ENCODE measurements around the gene TBX15.
"Not testable (repeated sequence)": the region's sequence is repeated elsewhere in the genome, so short reads cannot be mapped to it uniquely, and the experiment has no call there.

TBX15 gene

DNA sequence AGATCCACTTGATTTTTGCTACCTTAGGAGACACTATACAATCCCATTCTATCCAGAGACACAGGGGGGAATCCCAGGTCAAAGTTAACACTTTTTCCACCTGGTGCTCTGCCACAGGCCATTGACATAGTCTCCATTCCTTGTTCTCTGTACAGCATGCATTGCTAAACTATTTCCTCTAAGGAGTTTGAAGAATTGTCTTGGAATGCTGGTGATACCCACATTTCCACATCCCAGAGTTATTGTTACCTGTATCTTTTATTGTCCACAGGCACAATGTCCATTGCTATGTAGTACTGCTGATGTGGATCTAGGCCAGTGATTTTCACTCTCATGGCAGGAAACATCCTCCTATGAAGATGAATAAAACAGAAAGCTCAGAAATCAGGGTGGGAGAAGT lies 61.9 kb downstream of the TBX15 start:
- DNase-seq (ENCODE audit: low spot score), result no peak

DNA sequence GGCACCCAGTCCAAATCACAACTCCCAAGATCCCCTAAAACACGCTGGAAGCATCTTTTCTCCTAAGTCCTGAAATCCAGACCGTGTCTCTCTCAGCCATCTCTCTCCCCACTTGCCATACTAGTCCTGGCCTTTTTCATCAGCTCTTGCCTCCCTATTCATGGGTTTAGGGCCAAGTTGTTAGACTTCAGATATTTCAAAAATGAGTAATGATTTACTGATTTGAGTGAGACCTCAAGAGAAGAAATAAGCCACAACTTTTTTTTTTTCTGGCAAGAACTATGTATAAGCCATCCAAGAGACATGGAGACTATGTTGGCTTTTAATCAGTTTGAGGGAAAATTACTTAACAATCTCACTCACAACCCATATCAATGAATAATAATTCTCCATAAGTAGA lies 62.5 kb downstream of the TBX15 start:
- no peak for DNase-seq (ENCODE audit: low spot score)

DNA sequence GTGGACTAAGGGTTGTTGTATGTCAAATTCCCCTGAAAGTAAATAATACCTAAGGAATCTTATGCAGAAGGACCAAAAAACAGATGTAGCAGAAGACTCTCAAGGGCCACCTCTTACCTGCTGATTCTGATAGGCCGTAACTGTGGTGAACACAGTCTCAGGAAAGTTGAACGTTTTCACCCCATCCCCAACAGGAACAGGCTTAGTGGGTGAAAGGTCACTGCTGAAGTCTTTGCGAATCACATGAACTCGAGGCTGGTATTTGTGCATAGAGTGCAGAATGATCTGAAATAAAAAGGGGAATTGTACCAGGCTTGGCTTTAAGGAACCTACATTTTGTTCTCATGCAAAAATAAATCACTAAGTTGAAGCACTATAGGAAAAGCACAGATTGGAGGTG lies 64.8 kb downstream of the TBX15 start:
- DNase-seq (ENCODE audit: low spot score), result no peak

DNA sequence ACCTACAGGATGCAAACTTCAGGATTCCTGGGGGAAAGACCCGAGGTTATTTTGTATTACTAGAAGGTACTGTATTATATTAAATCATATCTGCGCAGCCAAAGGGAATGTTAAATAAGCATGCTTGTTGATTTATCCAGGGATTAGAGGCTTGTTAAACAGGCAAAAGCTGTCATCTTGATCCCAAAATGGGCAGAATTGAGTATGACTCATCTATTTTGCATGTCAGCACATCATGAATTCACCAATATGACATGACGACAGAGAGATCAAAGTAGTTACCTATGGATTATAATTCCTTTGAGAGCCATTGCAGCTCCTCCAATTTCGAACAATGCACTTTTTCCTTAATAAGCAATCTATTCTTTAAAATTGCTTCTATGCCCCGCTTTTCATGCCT lies 66.1 kb downstream of the TBX15 start:
- DNase-seq (ENCODE audit: low spot score), result no peak

DNA sequence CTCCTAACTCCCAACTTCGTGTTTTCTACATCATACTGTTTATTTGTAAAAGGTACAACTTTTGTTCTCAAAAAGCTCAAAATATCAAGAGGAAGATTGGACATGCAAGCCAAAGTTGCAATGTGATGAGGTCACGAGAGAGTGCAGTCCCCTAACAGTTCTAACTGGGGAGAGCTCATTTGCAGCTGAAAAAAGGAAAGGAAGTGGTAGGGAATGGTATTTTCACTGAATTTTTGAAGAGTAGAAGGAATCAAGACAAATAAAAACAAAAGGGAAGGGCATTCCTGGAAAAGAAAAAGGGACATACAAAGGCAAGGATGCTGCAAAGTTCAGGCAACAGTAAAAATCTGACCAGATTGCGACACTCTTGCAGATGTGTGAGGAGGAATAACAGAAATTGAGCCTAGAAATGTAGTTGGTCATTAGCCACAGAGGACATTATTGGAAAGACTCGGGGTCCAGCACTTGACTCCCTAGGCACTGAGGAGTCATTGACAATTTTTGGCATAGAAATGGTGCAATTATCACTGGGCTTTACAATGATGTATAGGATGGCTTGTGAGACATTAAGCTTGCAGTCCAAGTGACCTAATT lies 67.9 kb downstream of the TBX15 start:
- DNase-seq (ENCODE audit: low spot score), result no peak

DNA sequence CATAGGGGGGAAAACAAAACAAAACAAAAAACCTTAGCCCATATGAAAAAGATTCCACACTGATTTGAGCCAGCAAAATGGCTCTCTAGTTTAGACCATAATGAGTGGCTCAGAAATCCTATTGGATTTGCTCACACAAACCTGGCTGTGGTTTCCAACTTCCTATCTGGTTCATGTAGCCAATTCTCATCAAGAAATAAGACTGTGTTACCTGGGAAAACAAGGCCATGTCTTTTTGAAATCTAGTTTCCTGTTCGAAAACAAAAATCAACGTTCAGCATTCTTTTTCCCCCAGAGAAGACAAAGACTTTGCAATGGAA lies 69.2 kb downstream of the TBX15 start:
- no peak for DNase-seq (ENCODE audit: low spot score)

DNA sequence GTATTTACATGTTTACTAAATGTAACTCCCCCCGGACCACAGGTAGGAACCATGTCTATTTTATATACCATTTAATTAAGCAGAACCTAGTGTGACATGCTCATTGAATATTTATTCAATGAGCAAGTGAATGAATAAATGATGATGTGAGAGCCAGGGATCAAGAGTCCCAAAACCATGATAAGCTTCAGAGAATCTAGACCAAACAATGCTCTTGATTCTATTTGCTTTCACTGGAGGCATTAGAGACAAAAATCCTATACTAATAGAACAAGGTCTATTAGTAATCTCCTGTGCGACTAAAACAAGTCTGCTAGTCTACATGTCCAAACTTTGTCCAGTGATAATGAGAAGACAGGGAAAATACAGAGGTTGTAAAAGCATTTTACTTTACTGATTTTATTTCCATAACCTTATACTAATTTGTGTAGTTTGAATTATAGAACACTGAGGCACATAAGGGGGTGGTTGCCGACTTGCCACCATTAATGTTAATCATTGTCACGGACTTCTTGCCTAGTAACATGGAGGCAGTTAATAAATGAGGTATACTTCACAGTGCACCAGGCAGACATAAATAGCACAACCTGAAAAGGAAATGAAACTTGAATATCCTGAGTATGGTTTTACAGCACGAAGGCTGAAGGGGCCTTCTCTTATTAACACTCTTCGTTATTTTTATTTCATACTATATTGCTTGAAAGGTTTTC lies 69.8 kb downstream of the TBX15 start:
- DNase-seq (ENCODE audit: low spot score), result no peak

DNA sequence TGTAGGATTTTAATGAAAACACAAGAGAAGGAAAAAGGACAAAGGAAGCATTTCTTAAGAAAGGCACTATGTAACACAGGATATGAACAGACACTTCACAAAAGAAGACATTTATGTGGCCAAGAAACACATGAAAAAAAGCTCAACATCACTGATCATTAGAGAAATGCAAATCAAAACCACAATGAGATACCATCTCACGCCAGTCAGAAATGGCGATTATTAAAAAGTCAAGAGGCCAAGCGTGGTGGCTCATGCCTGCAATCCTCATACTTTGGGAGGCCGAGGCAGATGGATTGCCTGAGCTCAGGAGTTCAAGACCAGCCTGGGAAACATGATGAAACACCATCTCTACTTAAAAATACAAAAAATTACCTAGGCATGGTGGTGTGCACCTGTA lies 71.8 kb downstream of the TBX15 start:
- not testable (repeated sequence) for DNase-seq (ENCODE audit: low spot score)

DNA sequence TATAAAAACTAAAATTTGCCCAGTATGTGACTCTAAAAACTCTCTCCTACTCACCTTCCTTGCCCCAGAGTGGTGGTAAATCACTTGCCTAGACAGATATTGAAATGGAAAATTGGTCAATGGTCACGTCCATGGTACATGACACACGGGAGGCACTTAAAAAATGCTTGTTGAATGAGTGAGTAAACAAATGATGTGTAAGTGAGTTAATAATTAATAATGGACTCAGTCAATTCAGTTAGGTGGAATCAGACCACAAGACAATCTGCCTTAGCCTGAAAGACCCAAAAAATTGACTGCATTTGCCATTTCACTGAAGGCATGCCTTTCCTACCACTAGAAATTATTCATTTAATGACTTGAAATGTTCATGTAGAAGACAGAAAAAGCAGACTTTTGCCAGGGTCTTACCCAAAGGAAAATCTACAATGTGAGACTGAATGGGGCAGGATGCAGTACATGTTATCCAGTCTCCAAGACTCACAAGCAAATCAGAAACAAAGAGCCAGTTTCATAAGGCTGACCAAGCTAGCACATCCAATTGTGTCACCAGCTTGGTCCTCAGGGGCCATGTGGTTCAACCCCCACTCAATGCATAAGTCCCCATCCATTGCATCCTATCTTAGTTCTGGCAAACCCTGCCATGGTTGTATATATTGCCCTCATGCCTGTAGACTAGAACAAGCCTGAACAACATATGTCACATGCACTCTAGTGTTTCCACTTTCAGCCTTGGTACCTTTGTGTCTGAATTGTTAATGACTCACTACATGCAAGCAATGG lies 73.6 kb downstream of the TBX15 start:
- no peak for DNase-seq (ENCODE audit: low spot score)

DNA sequence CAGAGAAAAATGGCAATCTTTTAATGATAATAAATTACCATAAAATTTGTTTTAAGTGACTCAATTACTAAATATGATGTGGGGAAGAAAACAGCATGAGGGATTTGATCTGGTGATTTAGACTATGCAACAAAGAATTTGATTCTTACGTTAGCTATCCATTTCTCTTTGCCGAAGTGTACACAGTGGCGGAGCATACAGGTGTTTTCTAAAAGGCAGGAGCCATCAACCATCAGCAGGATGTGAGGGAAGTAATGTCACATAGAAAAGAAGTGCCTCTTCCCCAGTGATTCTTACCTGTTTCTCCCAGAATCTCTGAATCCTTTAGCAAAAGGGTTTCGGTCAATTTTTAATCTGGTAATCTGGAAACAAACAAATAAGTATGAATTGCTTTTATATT lies 74.3 kb downstream of the TBX15 start:
- DNase-seq (ENCODE audit: low spot score), result no peak

DNA sequence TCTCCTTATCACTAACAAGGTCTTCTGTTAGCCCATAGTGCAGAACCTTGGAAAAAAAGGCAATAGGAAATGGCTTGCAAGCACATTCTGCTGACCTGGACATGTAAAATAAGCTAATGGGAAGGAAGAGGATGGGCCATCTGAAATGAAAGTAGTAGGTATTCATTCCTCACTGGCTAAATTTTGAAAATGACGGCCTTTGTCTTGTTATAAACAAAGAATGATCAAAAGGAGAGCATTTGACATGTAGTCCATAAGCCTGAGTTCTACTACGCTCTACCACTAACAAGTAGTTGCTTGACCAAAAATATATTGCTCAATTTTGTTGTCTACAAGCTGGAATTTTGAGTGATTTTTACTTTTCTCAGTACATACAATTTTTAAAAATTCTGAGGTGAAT lies 75.6 kb downstream of the TBX15 start:
- DNase-seq (ENCODE audit: low spot score), result no peak

DNA sequence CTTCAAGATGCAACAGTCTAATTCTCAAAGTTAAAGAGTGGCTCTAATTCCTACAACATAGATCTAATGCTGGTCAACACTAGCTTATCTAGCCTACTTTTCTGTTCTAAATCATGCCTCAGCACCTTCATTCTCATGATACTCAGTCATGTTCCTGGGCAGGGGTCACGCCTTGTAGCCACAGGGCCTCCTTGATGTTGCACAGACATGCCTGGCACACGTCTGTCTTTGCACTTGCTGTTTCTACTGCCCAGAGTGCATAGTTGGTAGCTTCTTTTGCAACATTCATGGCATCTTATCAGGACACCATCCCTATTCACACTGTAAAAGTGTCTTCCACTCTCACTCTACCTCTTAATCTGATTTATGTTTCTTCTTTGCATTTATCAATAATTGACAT lies 76.6 kb downstream of the TBX15 start:
- no peak for DNase-seq (ENCODE audit: low spot score)

DNA sequence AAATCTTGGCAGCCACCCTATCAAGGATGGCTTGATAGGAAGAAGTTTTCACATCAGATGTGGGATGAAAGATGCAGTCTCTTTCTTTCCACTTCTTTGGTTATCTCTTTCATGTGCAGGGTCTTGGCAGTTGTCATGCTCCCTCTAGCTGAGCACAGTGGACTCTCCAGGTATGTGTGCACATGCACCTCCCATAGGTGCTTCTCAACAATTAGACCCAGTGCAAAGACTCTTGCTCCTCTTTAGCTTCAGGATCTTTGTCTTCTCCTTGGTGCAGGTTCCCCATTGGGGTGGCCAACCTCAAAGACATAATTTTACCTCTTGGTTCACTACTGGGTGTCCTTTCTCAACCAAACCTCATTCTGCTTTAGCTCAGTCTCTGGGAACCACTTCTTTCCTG lies 80.7 kb downstream of the TBX15 start:
- DNase-seq (ENCODE audit: low spot score), result no peak

DNA sequence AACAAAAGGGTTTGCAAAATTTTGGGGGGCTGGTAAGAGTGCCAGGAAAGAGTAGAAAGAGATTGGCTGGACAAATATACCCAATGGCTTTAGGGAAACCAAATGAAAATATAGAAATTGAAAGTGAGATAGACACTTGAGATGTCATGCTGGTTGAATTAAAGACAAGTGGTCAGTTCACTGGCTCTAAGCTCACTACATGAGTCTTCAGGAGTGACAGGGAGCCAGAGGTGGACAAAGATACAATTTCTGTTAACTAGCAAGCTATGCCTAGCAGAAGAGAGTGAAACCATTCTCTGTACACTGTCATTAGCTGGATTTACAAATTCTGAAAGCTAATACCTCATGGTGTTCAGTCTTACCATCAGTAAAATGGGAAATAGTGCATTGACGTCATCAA lies 82.5 kb downstream of the TBX15 start:
- no peak for DNase-seq (ENCODE audit: low spot score)

DNA sequence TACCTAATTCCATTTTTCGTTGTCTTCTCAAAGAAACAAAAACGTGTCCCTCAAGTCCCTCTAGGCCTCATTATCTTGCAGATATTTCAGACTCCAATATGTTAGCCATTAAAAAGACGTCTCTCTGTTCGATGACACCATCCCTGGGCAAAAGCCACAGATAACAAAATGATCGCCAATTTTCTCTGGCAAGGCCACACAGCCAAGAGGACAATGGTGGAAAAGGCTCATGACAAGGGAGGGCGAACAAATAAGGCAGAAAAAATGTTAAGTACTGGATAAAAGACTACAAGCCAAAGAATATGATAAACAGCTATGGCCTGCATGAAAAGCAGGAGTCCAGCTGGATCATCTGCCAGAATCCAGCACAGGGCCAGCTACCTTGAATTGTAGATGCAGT lies 82.9 kb downstream of the TBX15 start:
- peak; percentile 65 for DNase-seq (ENCODE audit: low spot score)

DNA sequence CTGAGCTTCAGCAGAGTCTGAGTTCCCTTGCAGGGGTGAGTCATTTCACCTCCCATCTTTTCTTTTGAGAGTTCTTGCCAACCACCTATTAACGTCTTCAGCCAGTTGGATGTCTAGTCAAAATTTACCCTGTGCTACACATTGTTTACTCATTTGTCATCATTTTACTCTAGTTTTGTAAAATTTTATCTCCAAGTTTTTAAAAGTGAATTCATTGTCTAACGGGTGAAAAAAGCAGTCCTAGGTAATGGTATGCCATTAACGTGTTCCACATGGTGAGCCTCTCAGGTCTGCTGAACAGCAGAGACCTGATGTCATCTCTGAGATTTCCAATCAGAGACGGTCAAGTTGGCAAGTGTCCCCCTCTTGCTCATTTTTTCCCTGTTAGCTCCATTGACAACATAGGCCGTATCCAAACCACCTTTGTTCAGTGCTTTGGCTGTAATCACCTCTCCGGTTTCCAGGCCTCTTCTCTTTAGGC lies 85.4 kb downstream of the TBX15 start:
- DNase-seq (ENCODE audit: low spot score), result peak; percentile 57

DNA sequence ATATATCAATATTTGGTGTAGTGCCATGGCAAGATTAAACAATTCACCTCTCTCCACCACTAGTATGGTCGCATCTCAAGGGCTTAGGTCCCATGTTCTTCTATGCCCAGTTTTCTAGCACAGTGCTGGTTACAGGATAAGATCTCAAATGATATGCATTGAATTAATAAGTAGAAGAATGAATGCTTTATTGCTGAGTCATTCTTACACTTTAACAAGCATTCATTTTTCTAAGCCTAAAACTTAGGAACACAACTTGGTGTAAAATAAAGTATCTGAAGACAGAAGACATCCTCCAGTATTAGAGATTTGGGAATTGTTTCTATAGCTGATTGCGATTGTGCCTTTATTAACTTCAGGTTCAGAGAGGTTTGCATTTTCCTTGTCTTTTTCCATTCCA lies 85.8 kb downstream of the TBX15 start:
- DNase-seq (ENCODE audit: low spot score), result no peak

DNA sequence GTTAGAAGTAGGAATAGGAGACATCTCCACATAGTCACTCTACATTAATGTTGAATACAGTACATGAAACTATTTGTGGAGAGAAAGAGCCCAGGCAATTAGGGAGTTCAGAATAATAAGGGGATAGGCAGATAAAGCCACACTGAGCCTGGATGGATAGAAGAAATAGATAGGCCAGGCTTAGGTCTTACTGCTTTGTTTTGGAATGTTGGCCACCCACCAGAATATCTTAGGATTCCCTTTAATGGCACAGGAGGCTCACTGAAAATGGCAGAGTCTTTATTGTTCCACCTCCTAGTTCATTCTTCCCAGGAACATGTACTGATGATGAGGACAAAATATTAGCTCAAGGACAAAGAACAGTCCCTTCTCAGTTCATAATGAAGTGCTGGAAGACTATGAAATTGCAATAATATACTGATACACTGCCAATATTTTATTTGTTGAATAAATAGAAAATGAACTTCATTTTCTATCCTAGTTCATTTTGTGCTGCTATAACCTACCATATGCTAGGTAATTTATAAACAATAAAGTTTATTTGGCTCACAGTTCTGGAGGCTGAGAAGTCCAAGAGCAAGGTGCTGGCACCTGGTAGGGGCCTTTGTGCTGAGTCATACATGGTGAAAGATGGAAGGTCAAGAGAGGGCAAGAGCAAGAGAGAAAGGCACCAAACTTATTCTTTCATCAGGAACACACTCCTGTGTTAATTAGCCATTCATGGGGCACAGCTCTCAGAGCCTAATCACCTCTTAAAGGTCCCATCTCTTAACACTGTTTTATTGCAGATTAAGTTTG lies 87.3 kb downstream of the TBX15 start:
- DNase-seq (ENCODE audit: low spot score), result no peak

DNA sequence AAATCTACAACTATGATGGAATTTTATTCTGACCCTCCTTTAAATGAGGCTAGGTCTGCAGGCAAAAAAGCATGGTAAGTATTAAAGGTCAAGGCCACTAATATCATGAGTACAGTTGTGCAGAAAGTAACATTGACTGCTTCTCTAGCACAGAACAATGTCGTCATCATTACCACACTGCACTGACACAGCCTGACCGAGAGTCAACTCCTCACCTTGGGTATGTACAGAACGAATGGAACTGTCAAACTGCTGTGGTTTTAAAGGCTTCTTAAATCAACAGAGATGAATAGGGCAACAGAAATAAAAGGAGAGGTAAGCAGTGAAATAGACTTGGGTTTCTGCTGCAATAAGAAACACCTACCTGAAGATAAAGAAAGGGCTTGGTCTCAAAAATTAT lies 88.8 kb downstream of the TBX15 start:
- DNase-seq (ENCODE audit: low spot score), result no peak

DNA sequence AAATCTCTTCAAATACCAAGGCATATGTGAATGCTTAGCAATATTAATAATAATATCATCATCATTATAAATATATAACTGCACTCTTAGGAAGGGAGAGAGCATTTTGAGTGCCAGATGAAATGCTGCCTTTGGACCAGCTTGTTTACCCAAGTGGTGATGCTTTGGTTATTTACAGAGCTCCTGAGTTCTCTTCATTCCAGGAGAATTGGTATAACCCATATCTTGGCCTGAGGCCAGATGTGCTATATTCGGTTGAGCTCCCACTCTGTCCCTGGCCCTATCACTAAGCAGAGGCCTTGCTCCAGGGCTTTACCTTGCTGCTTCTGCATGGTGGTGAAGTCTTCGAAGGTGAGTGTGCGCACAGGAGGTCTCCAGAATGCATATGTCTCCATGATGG lies 89.4 kb downstream of the TBX15 start:
- no peak for DNase-seq (ENCODE audit: low spot score)

DNA sequence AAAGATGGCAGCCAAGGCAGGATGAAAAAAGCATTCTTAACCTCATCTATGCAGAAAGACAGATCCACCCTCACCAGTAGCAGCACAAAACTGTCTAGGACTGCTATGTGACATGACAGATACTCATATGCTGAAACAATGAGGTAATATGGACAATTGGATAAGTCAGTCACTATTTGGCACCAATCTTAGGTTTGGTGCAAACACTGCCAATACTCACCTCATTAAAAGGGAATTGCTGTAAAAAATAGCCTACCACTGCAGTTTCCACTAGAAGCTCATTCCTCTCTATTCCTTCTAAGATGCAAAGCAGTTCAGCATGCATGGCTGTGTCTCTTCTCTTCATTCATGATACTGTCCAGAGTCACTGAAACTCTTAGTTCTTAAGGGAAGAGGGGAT lies 91.7 kb downstream of the TBX15 start:
- no peak for DNase-seq (ENCODE audit: low spot score)

DNA sequence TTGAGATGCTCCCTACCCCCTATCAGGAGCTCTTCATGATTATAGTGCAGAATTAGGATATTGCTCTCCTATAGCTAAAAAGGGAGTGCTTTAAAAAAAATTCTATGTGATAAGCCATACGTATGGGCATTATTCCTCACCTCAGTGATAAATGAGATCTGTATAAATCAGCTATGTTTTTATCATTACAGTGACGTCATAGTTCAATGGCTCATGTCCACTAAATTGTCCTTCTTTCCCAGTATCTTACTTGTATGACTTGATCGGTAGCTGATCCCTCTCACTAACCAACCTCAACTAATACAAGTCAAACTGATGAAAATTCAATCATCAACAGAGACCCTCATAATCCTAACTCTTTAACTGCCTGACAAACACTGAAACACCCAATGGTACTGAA lies 93.3 kb downstream of the TBX15 start:
- no peak for DNase-seq (ENCODE audit: low spot score)

All from AG20443 (cell line).